Muscle layer of colon (tissue), 2 donors: ENCODE measurements around the gene ATOH8.

Experiments
- H3K27ac ChIP-seq: one replicate; pipeline ENCODE4 v1.7.0; 2013; ENCODE audit warnings: low read depth, mild to moderate bottlenecking, low read length, moderate library complexity
- H3K27me3 ChIP-seq, 2 donors: one replicate each; pipeline ENCODE4 v1.7.0; 2013; ENCODE audit warnings: low read length in 2 of 2, mild to moderate bottlenecking in 2 of 2; ENCODE audit not compliant: insufficient read depth in 2 of 2, control insufficient read depth in 1 of 2
- H3K36me3 ChIP-seq: one replicate; pipeline ENCODE4 v1.7.0; 2013; ENCODE audit warnings: mild to moderate bottlenecking, low read length; ENCODE audit not compliant: insufficient read depth
- H3K4me1 ChIP-seq: one replicate; pipeline ENCODE4 v1.7.0; 2013; ENCODE audit warnings: mild to moderate bottlenecking, low read length; ENCODE audit not compliant: insufficient read depth
- H3K4me3 ChIP-seq, 2 donors: one replicate each; pipeline ENCODE4 v1.7.0; 2013; ENCODE audit warnings: low read length in 2 of 2, low read depth in 1 of 2, mild to moderate bottlenecking in 1 of 2, moderate library complexity in 1 of 2
- H3K9ac ChIP-seq: one replicate; pipeline ENCODE4 v1.7.0; 2013; ENCODE audit warnings: low read length
- H3K9me3 ChIP-seq: one replicate; pipeline ENCODE4 v1.7.0; 2013; ENCODE audit warnings: mild to moderate bottlenecking, low read length
- donor health status: abdominal sarcoma.
- donor health status: Adenocarcinoma of cecum.

The ATOH8 gene

DNA sequence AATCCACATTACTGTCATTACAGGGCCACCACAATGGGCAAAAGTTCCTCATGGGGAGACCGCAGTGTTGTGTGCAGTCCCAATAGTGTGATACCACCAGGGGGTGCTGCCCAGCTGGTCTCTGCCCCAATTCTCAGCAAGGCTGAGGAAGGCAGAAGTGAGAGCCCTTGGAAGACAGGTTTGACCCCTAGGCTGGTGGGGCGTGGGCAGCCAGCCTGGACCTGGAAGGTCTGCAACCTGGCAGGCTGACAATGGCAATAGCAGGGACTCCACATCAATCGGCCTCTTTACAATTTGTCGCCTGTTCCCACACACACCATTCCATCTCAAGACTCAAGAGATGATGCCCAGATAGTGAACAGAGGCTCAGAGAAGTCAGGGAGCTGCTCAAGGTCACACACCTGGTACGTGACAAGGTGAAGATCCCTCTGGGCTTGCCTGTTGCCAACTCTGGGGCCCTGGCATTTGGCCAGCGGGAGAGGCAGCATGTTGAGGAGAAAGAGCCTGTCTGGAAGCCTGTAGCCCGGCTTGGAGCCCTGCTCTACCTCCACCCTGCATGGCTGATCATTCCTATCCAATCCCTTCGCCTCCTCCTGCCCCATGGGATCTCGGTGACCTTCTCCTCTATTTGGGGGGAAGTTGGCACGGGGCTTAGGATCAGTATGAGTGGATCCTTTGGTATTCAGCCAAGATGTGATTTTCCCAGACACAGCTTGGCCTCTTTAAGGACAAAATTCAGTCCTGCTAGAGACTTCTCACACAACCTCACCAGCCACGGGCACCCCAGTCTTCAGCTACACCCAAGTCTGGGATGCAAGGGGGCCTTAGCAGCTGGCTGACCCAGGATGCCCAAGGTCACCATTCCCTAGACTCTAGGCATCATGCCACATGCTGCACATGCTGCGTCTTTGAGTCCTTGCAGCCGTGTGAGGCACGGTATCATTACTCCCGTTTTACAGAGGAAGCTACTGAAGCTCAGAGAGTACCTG is 2.9 kb upstream of the ATOH8 start:
- Histone ChIP-seq H3K4me3 (peak overlapping the region in 1 of 2 donors; percentile 5), H3K36me3 (no peaks in the 10 kb centered on the region), H3K4me1 (peaks cover 50% of the 10 kb centered on the region), H3K9me3 (no peaks in the 10 kb centered on the region), H3K9ac (no peak overlapping the region), H3K27ac (peak overlapping the region; percentile 13), H3K27me3 (no peaks in the 10 kb centered on the region)

DNA sequence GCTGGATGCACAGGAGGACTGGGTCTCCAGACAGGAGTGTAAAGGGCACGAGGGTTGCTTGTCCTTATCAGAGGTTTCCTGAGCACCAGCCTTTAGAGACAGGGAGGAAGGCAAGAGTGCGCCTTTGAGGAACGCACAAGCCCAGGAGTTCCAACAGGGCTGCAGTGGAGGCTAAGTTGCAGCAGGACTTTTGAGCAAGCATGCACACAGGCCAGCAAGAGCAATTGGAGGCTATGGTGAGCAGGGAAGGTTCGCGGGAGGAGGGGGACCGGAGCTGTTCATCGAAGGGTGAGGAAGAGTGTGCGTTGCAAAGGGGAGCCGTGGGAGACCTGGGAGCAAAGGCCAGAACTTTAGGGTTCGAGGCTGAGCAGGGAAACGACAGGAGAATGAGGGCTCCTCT is 2.2 kb upstream of the ATOH8 start:
- H3K9ac ChIP-seq: no peak overlapping the region
- H3K9me3 ChIP-seq: no peaks in the 10 kb centered on the region
- peaks cover 54% of the 10 kb centered on the region for H3K4me1 ChIP-seq
- H3K36me3 ChIP-seq: no peaks in the 10 kb centered on the region
- no peak overlapping the region for H3K4me3 ChIP-seq
- H3K27ac ChIP-seq: no peak overlapping the region
- H3K27me3 ChIP-seq: no peaks in the 10 kb centered on the region

DNA sequence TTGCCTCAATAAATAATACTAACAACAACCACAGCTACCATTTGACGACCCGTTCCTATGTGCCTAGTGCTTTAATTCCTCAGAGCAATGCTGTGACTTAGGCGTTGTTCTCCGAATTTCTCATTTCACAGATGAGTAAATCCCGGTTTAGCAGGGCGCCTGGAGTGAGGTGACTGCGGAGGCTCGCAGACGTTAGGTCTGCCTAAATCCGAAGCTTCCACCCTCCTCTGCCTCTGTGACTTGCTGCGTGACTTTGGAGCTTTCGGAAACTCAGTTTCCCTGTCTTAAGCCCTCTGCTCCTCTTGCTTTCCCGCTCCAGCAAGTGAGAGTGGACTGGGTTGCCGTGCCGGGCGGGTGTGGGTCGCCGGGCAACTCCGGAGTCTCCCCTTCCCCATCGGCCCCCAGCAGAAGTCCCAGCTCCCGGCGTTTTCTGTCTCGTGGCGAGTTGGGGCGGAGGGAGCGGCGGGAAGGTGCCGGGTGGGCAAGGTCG is 711 bp upstream of the ATOH8 start:
- H3K27me3 ChIP-seq: no peaks in the 10 kb centered on the region
- H3K4me3 ChIP-seq: peak overlapping the region; percentile 48 to 91
- H3K27ac ChIP-seq: peak overlapping the region; percentile 81
- no peaks in the 10 kb centered on the region for H3K36me3 ChIP-seq
- H3K9ac ChIP-seq: no peak overlapping the region
- peaks cover 62% of the 10 kb centered on the region for H3K4me1 ChIP-seq
- no peaks in the 10 kb centered on the region for H3K9me3 ChIP-seq

GRCh38 chr2:85754313-85755095 is 713 bp downstream of the ATOH8 start:
- Histone ChIP-seq H3K4me1 (peaks cover 48% of the 10 kb centered on the region), H3K27ac (peak overlapping the region; percentile 81), H3K4me3 (peak overlapping the region; percentile 48 to 91), H3K9me3 (no peaks in the 10 kb centered on the region), H3K9ac (peak overlapping the region; percentile 57), H3K36me3 (no peaks in the 10 kb centered on the region), H3K27me3 (no peaks in the 10 kb centered on the region)

DNA sequence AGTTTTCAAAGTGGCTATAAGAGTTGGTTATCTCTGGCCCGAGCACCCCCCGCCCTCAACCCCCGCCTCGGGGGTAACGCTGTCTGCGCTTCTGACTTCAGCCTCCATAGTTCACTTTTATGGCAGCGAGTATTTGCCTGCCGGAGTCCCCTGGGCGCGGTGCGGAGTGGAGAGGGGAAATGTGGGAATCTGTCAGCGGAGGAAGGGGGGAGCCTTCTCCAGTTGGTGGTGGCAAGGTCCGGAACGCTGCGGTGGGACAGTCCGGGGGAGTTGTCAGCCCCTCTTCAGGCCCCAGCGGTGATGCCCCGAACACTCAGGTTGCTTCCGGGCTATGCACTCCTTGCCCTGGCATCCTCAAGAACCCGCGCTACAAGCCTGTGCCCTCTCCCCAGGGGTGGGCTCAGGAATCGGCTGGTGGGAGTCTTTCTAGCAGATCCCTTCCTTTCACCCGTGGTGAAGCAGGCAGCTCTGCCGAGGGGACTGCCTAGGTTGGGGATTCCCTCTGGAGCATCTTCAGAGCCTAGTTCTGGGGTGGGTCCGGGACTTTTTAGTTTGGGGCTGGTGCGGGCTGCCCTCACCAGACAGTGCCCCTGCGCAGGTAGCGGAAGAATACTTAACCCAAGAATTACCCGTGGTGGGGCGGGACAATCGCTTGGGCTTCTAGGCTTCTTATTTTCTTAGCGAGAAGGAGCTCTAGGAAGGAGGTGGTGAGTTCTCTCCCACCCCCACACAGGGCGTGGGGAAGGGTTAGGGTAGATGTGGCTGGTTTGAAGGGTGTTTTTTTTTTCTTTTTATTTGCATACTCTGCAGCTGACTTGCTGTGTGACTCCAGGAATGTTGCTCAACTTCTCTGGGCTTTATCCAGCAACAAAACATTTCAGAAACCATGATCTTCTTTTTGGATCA is 1.6 kb downstream of the ATOH8 start:
- Histone ChIP-seq H3K27me3 (no peaks in the 10 kb centered on the region), H3K9ac (peak overlapping the region; percentile 57), H3K4me1 (peaks cover 42% of the 10 kb centered on the region), H3K9me3 (no peaks in the 10 kb centered on the region), H3K4me3 (peak overlapping the region; percentile 48 to 91), H3K36me3 (no peaks in the 10 kb centered on the region), H3K27ac (no peak overlapping the region)

DNA sequence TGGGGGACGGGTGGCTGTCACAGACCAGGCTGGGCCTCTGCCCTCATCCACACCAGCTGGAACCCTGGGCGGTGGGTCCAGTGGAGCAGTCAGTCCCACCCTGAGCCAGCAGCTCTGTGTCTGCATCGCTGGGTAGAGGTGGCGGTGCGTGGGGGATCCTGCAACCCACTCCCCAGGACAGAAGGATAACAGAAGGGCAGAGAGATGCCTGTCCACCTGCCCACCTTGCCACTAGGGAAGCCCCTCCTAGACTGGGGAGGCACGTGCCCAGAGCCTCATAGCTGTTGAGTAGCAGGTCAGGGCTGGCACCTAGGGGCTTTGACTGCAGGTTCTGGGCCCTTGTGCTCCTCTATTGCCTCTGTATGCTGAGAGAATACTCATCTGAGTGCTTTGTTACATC is 2.4 kb downstream of the ATOH8 start:
- H3K27me3 ChIP-seq: no peaks in the 10 kb centered on the region
- no peaks in the 10 kb centered on the region for H3K36me3 ChIP-seq
- H3K4me3 ChIP-seq: peak overlapping the region in 1 of 2 donors; percentile 91
- H3K4me1 ChIP-seq: peaks cover 41% of the 10 kb centered on the region
- H3K27ac ChIP-seq: no peak overlapping the region
- no peak overlapping the region for H3K9ac ChIP-seq
- no peaks in the 10 kb centered on the region for H3K9me3 ChIP-seq

DNA sequence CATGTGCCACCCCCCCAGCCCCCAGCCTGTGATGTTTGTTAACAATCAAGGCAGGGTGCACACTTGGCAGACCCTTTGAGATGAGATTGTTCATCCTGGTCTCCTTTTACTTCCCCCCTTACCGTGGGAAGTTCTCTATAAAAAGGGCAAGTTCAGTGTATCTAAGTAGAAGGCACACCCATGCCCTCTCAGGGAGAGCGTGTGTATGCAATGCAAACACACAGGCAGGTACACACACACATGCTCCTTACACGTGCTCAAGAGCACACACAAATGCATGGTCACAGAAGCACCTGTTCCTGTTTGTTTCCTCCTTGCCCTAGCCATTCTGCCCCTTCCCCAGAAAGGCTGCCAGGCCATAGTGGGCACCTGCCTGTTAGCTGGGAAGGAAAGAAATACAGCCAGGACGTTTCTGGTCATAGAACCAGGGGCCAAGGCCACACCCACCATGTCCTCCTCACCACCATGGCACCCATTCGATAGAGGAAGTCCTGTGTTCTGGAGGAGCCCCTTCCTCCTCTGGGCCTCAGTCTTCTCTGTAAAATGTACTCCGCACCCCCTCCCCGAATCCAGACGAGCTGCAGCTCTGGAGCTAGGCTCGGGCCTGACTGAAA is 3.1 kb downstream of the ATOH8 start:
- no peaks in the 10 kb centered on the region for H3K27me3 ChIP-seq
- H3K4me1 ChIP-seq: peaks cover 36% of the 10 kb centered on the region
- no peak overlapping the region for H3K27ac ChIP-seq
- H3K4me3 ChIP-seq: peak overlapping the region in 1 of 2 donors; percentile 91
- H3K9me3 ChIP-seq: no peaks in the 10 kb centered on the region
- H3K36me3 ChIP-seq: no peaks in the 10 kb centered on the region
- H3K9ac ChIP-seq: no peak overlapping the region

- H3K9ac ChIP-seq: no peak overlapping the region
- no peak overlapping the region for H3K27ac ChIP-seq
- no peaks in the 10 kb centered on the region for H3K9me3 ChIP-seq
- H3K36me3 ChIP-seq: no peaks in the 10 kb centered on the region
- no peak overlapping the region for H3K4me3 ChIP-seq
- H3K27me3 ChIP-seq: no peaks in the 10 kb centered on the region
- H3K4me1 ChIP-seq: peaks cover 33% of the 10 kb centered on the region
These were observed 4.1 kb downstream of the ATOH8 start for GRCh38 chr2:85757860-85758259.

DNA sequence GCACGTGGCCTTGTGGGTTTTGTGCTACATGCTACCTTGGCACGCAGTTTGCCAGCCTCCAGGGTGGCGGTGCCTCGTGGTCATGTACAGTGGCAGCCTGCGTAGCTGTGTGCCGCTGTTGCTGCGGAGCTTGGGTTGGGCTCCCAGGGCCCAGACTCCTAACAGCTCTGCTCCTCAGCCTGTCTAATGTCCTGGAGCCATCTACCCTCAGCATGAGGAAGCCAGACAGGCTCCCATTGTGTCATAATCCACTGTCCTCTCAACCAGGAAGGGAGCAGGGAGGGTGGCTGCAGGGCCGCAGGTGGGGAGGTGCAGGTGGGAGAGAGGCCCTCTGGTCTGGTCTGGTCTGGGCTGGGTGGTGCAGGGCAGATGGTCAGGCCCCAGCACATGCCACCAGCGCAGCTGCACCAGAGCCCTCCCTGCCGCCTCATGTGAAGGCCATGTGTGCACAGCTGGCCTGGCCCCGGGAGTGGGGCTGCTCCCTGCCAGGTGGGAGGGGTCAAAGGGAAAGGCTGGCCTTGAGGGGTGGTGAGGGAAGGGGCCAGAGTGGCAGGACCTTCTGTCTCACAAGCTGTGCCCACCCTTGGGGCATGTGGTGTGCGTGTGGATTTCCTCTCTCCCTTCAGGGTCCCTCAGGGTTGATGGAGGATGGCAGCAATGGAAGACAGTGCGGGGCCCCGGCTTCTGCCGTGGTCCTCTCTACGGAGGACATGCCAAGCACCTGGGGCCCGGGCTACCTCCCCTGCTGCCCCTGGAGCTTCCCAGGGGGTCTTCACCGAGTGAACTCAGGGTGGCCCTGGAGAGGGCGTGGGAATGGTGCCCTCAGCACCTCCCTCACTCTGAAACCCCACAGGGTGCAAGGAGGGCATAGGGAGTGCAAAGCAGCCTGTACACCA is 4.8 kb downstream of the ATOH8 start:
- no peaks in the 10 kb centered on the region for H3K27me3 ChIP-seq
- no peak overlapping the region for H3K27ac ChIP-seq
- H3K4me1 ChIP-seq: peaks cover 31% of the 10 kb centered on the region
- no peaks in the 10 kb centered on the region for H3K36me3 ChIP-seq
- no peaks in the 10 kb centered on the region for H3K9me3 ChIP-seq
- no peak overlapping the region for H3K4me3 ChIP-seq
- no peak overlapping the region for H3K9ac ChIP-seq

- H3K36me3 ChIP-seq: no peaks in the 10 kb centered on the region
- H3K4me3 ChIP-seq: no peak overlapping the region
- no peaks in the 10 kb centered on the region for H3K27me3 ChIP-seq
- no peak overlapping the region for H3K9ac ChIP-seq
- H3K9me3 ChIP-seq: no peaks in the 10 kb centered on the region
- H3K27ac ChIP-seq: no peak overlapping the region
- H3K4me1 ChIP-seq: peaks cover 31% of the 10 kb centered on the region
These were observed 5.4 kb downstream of the ATOH8 start for GRCh38 chr2:85759257-85759613.
